ENCODE measurements around the gene C6orf89.

DNA sequence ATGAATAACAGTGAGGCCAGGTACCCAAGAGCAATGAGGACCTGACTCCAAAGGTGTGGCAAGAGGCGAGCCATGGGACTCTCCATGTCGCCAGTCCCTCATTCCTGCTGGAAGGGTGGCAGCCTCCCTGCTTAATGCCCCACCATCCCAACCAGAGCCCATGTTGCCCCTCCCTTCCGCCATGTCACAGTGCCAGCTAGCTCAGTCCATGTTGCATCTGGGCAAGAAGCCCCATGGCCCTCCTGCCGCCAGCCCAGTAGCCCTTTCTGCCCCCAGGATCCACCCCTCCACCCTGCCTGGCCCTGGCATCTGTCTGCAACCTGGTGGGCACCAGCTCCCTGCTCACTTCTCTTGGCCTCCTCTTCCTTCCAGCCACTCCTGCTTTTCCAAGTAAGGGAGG is 40.5 kb upstream of the C6orf89 start:
- TF ChIP-seq POLR2A (IDR thresholded peaks at IDR 0.05; ENCODE audit: low read depth, low read length) (no peak), TAF1 (IDR thresholded peaks at IDR 0.05; ENCODE audit: low read depth, low read length) (no peak), POLR2AphosphoS5 (IDR thresholded peaks at IDR 0.05; ENCODE audit: low read depth, low read length) (no peak), PAX5 (IDR thresholded peaks at IDR 0.05; ENCODE audit: insufficient read depth, low read length, severe bottlenecking) (no peak)
